T-helper 2 cell (primary cell): ENCODE results near the gene ZNF554.

ENCODE experiments used
- DNase-seq, 5 experiments: peaks; one replicate each; pipeline versions ENCODE4 v3.0.0 to v3.0.0-alpha.2; 2012 to 2022
- total RNA-seq, 2 donors: gene quantifications; one replicate each; lab custom pipeline; 2026; lab: John Stamatoyannopoulos, UW

ZNF554 gene
- 3.1 to 7.2 reads per million in 2 donors for total RNA-seq

DNA sequence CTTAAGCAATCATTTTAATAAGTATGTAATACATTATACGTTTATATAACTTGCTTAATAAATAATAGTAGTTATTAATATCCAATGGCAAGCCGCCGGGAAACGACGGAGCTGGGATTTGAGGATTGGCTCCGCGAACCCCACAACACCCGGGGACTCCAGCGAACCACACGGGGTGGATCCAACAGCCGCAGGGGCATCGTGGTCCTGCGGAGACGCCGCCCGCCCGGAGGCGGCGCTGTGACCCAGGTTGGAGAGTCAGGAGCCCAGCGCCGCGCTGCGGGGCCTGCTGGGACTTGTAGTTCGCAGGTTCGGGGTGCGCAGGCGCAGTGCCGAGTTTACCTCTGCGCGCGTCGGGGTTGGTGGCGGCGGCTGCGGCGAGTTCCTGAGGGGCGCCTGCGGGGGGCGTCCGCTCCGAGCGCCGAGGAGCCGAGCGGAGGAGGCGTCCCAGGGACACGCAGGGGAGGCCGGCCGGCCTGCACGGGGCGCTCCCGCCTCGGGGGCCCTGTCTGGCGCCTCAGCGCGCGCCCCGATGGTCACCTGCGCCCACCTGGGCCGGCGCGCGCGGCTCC lies at the start of gene ZNF554:
Gene ZNF554, plus strand, starts transcription at position 329 of the 572 bp plus-strand sequence. Its CDS starts 204 bp downstream, at position 533.
- DNase-seq, result peak; percentile 95 to 99 (median 97)

- no peak for DNase-seq
Measured at GRCh38 chr19:2770055-2771013, 49.3 kb upstream of the ZNF554 start.

- DNase-seq, result no peak
Measured at GRCh38 chr19:2771786-2772674, 47.6 kb upstream of the ZNF554 start.

DNA sequence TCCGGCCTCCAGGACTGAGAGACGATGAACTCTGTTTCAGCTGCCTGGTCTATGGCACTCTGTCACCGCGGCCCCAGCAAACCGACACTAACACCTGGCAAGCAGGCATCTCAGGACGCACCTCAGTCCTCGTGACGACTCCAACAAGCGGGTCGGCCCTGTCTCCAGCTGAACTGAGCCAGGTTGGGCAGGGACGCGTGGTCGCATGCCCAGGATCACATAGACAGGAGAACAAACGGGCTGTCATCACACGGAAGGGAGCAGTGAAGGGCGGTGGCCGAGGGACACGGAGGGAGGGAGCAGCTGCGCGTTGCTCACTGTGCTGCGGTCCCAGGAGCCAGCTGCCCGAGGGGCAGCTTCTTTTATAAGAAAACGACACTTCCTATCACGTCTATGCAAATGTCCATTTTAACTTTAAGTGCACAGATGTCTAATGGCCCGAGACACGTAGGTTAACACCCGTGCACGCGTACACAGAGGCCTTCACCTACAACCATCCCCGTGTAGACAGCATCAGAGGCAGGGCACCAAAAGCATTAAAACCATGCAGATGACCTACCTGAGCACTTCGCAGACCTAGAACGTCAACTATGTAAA lies 45.5 kb upstream of the ZNF554 start:
- no peak for DNase-seq

DNA sequence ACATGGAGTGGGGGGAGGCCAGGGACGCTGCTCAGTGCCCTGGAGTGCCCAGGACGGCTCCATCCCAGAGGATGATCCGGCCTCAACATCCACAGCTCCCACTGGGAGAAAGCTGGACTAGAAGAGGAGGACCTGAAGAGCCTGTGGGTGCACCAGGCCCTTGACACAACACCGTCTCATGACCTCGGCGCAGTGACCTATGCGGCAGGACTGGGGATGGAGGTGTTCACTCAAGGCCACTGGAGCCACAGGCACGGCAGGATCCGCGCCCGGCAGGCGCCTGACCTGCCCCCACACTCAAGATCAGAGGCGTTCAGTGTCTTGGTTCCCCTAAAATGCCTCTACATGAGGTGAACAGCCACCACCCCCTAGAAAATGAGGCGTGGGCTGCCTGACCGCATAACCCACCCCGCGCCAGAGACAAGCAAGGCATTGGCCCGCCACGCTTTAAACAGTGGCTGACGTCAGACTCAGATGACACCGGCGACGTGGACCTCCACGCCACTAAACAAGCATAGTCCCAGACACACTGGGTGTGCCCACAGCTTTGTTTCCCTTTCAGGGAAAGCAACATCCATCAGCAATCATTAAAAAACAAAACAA lies 44.6 kb upstream of the ZNF554 start:
- no peak for DNase-seq

- DNase-seq, result peak in 4 of 5 experiments; percentile 49 to 77 (median 53)
Measured at GRCh38 chr19:2775556-2776430, 43.9 kb upstream of the ZNF554 start.

- no peak for DNase-seq
Measured at GRCh38 chr19:2777952-2778683, 41.5 kb upstream of the ZNF554 start.

- no peak for DNase-seq
Measured at GRCh38 chr19:2779121-2779740, 40.4 kb upstream of the ZNF554 start.

GRCh38 chr19:2780284-2780683 lies 39.4 kb upstream of the ZNF554 start:
- no peak for DNase-seq

DNA sequence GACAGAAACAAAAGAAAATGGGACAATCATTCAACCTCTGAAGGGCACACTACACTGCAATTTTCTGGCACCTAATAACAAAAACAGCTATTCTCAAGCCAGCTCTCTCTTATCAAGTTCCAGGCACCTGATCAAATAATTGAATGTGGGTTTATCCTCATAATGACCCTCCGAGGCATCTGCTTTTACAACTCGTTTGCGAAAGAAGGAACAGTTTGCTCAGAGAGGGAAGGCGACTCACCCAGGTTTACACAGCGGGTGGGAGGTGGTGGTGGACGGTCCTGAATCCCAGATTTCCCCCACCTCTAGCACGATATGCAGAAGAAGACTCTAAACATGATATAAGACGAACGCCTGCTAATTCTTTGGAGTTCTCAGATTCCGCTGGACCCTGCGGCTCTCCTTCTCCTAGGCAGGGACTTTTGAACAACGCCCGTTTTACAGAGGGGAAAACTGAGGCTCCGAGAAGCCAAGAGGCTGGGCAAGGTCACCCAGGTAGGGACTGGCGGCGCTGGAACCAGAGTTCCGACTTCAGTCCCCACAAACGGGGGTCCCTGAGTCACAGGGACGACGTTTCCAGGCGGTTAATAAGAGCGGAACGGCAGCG lies 37.2 kb upstream of the ZNF554 start:
- DNase-seq, result no peak

GRCh38 chr19:2782936-2783780 lies 36.5 kb upstream of the ZNF554 start, which contains the start of gene SGTA:
TSS of gene SGTA (minus strand) at chr19:2783273. CDS start at chr19:2769068, 14,205 bp downstream.
- peak; percentile 85 to 98 (median 93) for DNase-seq

DNA sequence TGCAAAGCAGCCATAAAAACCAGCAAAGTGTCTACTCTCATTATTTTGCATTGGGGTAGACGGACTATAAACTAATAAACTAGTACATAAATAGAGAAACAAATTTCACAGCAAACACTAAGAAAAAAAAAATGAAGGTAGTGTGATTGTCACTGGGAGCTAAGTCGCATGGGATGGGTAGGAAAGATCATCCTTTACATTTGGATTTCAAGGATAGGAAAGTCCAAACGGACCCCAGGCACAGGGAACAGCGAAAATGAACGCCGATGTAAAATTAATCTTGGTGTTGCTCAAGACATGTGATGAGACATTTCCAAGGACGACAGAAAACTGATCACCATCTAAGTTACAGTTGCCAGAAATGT lies 35.9 kb upstream of the ZNF554 start:
- no peak for DNase-seq

GRCh38 chr19:2785244-2785997 lies 34.2 kb upstream of the ZNF554 start, which contains the start of gene THOP1:
TSS of gene THOP1 (plus strand) at chr19:2785503. CDS start at chr19:2785663, 160 bp downstream.
- DNase-seq, result peak; percentile 96 to 100 (median 99)

- no peak for DNase-seq
Measured at GRCh38 chr19:2787115-2787514, 32.6 kb upstream of the ZNF554 start.

GRCh38 chr19:2788237-2788636 lies 31.4 kb upstream of the ZNF554 start:
- DNase-seq, result no peak

DNA sequence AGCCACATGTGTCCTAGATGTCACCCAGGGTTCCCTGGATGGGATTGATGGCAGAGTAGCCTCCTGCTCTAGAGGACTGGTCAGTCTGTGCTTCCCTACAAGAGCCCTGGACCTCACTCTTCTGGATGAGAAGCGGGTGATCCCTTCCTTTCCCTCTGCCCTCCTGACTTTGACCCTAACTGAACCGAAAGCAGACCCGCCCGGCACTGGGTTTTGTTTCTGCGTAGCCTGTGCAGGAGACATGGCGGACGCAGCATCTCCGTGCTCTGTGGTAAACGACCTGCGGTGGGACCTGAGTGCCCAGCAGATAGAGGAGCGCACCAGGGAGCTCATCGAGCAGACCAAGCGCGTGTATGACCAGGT lies 29.5 kb upstream of the ZNF554 start:
- DNase-seq, result no peak

- DNase-seq, result no peak
Measured at GRCh38 chr19:2790557-2791271, 29.0 kb upstream of the ZNF554 start.
